Ovary (tissue), 3 donors: ENCODE results near the gene MYO3A.

Experiments used
- CTCF ChIP-seq, 3 donors: fragments of 450-650 bp in 2 of 3; fragments of 200-600 bp in 1 of 3; IDR thresholded peaks; one replicate each; pipeline versions ENCODE4 v1.5.1 to v1.8.0; 2016 to 2022; ENCODE audit warnings: antibody characterized with exemption in 3 of 3, mild to moderate bottlenecking in 1 of 3
- EP300 ChIP-seq: sonication (generic); formaldehyde crosslinking; IDR thresholded peaks from one replicate; pipeline ENCODE4 v1.6.1; 2017; ENCODE audit warnings: antibody characterized with exemption
- donor health status: DM: no; HTN: no; CAD: no.

GRCh38 chr10:26221541-26221940 is 287.5 kb downstream of the MYO3A start:
- TF ChIP-seq CTCF (IDR thresholded peaks at IDR 0.05) = no peak
- TF ChIP-seq EP300 = no peak
